ENCODE results near the gene MRPL46.

MRPL46 gene

DNA sequence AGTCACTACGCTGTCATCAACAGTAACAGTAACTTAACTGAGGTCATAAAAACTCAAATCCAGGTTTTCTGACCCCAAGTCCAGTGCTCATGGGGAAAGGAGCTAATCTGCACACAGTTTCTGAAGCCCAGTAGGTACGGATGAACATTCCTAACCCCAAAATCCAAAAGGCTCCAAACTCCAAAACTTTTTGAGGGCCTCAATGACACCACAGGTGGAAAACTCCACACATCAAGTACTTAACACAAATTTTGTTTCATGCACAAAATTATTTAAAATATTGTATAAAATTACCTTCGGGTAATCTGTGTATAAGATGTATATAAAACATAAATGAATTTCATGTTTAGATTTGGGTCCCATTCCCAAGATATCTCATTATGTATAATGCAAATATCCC, 10.5 kb downstream of the MRPL46 start:
- H3K9me3 ChIP-seq (ENCODE audit: severe bottlenecking), result no peaks in the 10 kb centered on the region
- H3K36me3 ChIP-seq, result peaks cover 31% of the 10 kb centered on the region
- no peak overlapping the region for H3K4me3 ChIP-seq (ENCODE audit: low read depth, low read length)
- no peak for DNase-seq
- H3K27me3 ChIP-seq (ENCODE audit: insufficient read depth, low read depth, severe bottlenecking), result no peaks in the 10 kb centered on the region
- H3K27ac ChIP-seq, result no peak overlapping the region
- TF ChIP-seq CTCF (IDR thresholded peaks at IDR 0.05; ENCODE audit: low read depth, low read length), result no peak

DNA sequence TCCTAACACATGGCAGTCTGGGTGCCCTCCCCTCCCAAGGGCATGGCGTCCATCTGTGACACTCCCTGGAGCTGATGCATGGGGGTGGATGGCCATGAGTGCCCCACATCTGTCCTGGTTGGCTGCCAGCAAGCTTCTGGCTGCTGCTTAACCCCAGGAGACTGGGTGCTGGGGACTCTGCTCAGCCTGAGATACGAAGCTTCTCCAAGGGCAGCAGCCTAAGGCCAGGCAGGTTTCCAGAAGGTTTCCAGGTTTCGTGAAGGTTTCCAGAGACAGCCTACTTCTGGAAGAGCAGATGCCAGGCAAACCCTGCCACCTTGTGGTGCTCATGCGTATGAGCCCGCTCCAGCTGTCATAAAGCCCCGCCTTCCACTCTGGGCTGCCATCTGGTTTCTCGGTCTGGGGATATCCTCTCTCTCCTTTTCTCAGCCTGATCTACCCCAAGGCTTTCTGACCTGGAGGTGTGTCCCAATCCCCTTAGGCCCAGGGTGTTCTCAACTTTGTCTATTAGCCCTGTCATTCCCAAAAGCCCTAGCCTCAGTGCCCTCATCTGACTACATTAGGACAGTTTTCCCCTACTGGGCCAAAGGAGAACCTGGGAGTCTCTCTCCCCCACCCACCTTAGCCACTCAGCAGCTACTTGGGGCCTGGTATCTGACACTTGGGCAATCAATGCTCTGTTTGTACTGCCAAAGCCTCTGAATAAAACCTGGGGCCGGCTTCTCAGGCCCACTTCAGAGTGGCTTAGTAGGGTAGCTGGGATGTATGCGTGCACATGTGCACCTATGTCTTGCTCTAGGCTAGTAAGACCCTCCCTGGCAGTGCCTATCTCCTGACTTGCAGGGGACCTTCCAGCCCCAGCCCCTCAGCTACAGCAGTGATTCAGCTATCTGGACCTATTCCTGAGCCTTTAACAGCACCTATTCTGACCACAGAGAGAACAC, 12.0 kb downstream of the MRPL46 start:
- H3K9me3 ChIP-seq (ENCODE audit: severe bottlenecking), result no peaks in the 10 kb centered on the region
- DNase-seq, result peak; percentile 91
- H3K27me3 ChIP-seq (ENCODE audit: insufficient read depth, low read depth, severe bottlenecking), result no peaks in the 10 kb centered on the region
- H3K27ac ChIP-seq, result peak overlapping the region; percentile 14; the same call in 1 of the 2 replicates
- H3K36me3 ChIP-seq, result peaks cover 17% of the 10 kb centered on the region
- peak; percentile 91 for TF ChIP-seq CTCF (IDR thresholded peaks at IDR 0.05; ENCODE audit: low read depth, low read length)
- H3K4me3 ChIP-seq (ENCODE audit: low read depth, low read length), result no peak overlapping the region

DNA sequence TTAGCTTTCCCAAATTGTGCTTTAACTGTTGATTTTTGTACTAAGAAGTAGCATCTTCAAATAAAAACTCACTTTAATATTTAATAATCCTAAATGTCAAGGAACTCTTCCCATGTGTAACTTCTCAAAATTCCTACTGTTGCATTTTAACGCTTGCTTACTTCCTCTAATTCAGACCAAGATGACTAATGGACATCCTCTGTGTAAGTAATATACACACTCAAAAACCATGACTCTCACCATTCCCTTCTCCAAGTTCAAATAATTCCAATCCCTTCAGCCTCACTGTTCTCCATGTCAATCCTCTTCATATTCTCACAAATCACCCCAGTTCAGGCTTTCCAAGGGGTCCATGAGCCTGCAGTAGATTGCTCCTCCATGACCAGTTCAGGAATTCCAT, 13.0 kb downstream of the MRPL46 start:
- no peak for DNase-seq
- peaks cover 8% of the 10 kb centered on the region for H3K36me3 ChIP-seq
- H3K27me3 ChIP-seq (ENCODE audit: insufficient read depth, low read depth, severe bottlenecking), result no peaks in the 10 kb centered on the region
- no peak overlapping the region for H3K4me3 ChIP-seq (ENCODE audit: low read depth, low read length)
- H3K9me3 ChIP-seq (ENCODE audit: severe bottlenecking), result no peaks in the 10 kb centered on the region
- no peak overlapping the region for H3K27ac ChIP-seq
- TF ChIP-seq CTCF (IDR thresholded peaks at IDR 0.05; ENCODE audit: low read depth, low read length), result no peak

- no peak for DNase-seq
- TF ChIP-seq CTCF (IDR thresholded peaks at IDR 0.05; ENCODE audit: low read depth, low read length), result no peak
- Histone ChIP-seq H3K27me3 (ENCODE audit: insufficient read depth, low read depth, severe bottlenecking) (no peaks in the 10 kb centered on the region), H3K36me3 (peaks cover 2% of the 10 kb centered on the region; the same call in 1 of the 2 replicates), H3K27ac (no peak overlapping the region), H3K9me3 (ENCODE audit: severe bottlenecking) (no peaks in the 10 kb centered on the region), H3K4me3 (ENCODE audit: low read depth, low read length) (no peak overlapping the region)
Observed at GRCh38 chr15:88453651-88454050, 13.5 kb downstream of the MRPL46 start.

DNA sequence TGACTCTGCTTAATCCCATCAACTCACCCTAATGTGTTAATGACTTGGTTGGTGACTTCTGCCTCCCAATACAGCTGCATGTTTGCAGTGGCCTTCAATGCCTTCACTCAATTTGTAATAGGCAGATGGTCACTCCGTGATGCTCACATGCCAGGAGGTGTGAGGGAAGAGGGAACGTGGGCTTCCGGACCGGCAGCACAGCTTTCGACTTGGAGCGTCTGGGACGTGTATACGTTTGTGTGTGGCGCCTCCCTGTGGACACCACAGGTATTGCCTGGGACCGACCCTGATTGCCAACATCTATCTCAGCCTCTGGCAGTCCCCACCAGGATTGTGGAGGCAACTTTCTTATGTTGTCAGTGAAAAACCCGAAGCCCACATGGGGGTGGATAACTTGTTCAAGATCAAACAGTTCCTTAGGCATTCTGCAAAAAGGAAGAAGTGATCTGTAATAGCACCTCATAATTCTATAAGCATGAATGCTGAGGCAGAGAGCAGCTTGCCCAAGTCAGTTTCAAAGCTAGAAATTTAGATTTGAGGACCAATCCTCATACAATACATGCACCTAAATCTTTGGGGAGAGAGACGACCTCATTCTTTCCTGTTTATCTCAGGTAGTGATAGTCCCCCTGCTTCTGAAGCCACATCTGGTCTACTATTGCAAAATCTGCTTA, 16.9 kb downstream of the MRPL46 start:
- Histone ChIP-seq H3K36me3 (no peaks in the 10 kb centered on the region), H3K9me3 (ENCODE audit: severe bottlenecking) (no peaks in the 10 kb centered on the region), H3K4me3 (ENCODE audit: low read depth, low read length) (no peak overlapping the region), H3K27ac (no peak overlapping the region), H3K27me3 (ENCODE audit: insufficient read depth, low read depth, severe bottlenecking) (no peaks in the 10 kb centered on the region)
- DNase-seq, result peak; percentile 91
- TF ChIP-seq CTCF (IDR thresholded peaks at IDR 0.05; ENCODE audit: low read depth, low read length), result peak; percentile 94

Measured in WERI-Rb-1 (cell line).